Measurements from ENCODE around the gene SCPEP1. TPM values are rescaled to one million over a fixed set of nuclear protein-coding genes. Genes with fewer than 3 reads are reported as not detected.
"Not testable (repeated sequence)": the region's sequence is repeated elsewhere in the genome, so short reads cannot be mapped to it uniquely, and the experiment has no call there.

The SCPEP1 gene
- total and polyA plus RNA-seq, 2 donors (not counting 1 experiment from before 2014, with no cell fraction given) = 84.7 to 101 TPM

DNA sequence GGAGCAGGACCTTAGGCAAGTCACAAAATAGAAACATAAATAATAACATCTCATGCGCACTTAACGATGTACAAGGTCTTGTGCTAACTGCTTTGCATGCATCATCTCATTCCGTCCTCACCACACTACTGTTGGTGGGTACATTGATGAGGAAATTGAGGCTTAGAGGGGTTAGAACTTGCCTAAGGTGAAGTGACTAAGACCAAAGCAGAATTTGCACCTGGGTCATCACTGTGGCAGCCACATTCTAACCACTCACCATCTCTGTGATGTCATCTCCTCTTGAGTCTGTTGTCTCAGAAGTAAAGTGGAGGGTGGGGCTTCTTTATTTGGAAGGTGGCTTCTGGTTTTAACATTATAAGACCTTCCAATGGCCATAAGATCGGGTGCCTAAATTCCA lies 43.7 kb upstream of the SCPEP1 start:
- Histone ChIP-seq H3K36me3 (ENCODE audit: control insufficient read depth, insufficient read depth, low read length) (peaks cover 1% of the 10 kb centered on the region), H3K4me3 (replicated peaks in 1 of 4; ENCODE audit: control extremely low read depth in 1 of 4, insufficient read depth in 1 of 4, low read depth in 3 of 4, low read length in 4 of 4) (no peak overlapping the region), H3K9me3 (ENCODE audit: control insufficient read depth, insufficient read depth, low read depth, low read length) (no peaks in the 10 kb centered on the region), H3K79me2 (ENCODE audit: control insufficient read depth, insufficient read depth, low read length) (no peaks in the 10 kb centered on the region), H3K9ac (ENCODE audit: insufficient read depth, low read length) (no peak overlapping the region), H3K4me1 (ENCODE audit: control insufficient read depth, extremely low read depth, insufficient read depth, low read length) (no peaks in the 10 kb centered on the region), H4K20me1 (ENCODE audit: control insufficient read depth, extremely low read depth, insufficient read depth, low read length) (no peaks in the 10 kb centered on the region), H3K27me3 (ENCODE audit: control insufficient read depth, insufficient read depth, low read length) (no peaks in the 10 kb centered on the region), H3K27ac (ENCODE audit: insufficient read depth, low read length) (no peak overlapping the region), H3K4me2 (ENCODE audit: extremely low read depth, insufficient read depth, low read length) (no peak overlapping the region), H2AFZ (ENCODE audit: low read length) (no peak overlapping the region)
- no peak for DNase-seq (ENCODE audit: low read depth in 2 of 2)
- TF ChIP-seq EZH2 (IDR thresholded peaks at IDR 0.05; ENCODE audit: low read length, missing control alignments) = no peak

DNA sequence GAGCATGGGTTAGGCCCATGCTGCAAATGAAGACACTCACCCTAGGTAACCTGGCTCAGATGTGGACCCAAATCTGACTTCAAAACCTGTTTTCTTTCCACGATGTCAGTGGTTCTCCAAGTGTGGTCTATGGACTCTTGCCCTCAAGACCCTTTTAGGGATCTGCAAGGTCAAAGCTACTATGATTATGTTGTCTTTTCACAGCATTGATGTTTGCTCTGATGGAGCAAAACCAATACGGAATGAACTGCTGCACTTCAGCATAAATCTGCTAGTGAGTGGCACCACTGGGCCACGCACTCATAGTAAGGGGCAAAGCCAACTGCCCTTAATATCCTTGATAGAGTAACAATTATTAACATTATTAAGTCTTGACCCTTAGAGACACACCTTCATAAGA lies 42.5 kb upstream of the SCPEP1 start:
- Histone ChIP-seq H3K9ac (ENCODE audit: insufficient read depth, low read length) (no peak overlapping the region), H3K4me3 (replicated peaks in 1 of 4; ENCODE audit: control extremely low read depth in 1 of 4, insufficient read depth in 1 of 4, low read depth in 3 of 4, low read length in 4 of 4) (no peak overlapping the region), H3K27me3 (ENCODE audit: control insufficient read depth, insufficient read depth, low read length) (no peaks in the 10 kb centered on the region), H3K36me3 (ENCODE audit: control insufficient read depth, insufficient read depth, low read length) (peaks cover 1% of the 10 kb centered on the region), H3K4me1 (ENCODE audit: control insufficient read depth, extremely low read depth, insufficient read depth, low read length) (no peaks in the 10 kb centered on the region), H3K27ac (ENCODE audit: insufficient read depth, low read length) (no peak overlapping the region), H3K4me2 (ENCODE audit: extremely low read depth, insufficient read depth, low read length) (no peak overlapping the region), H2AFZ (ENCODE audit: low read length) (no peak overlapping the region), H3K79me2 (ENCODE audit: control insufficient read depth, insufficient read depth, low read length) (no peaks in the 10 kb centered on the region), H3K9me3 (ENCODE audit: control insufficient read depth, insufficient read depth, low read depth, low read length) (no peaks in the 10 kb centered on the region), H4K20me1 (ENCODE audit: control insufficient read depth, extremely low read depth, insufficient read depth, low read length) (no peaks in the 10 kb centered on the region)
- no peak for DNase-seq (ENCODE audit: low read depth in 2 of 2)
- no peak for TF ChIP-seq CTCF (conservative IDR thresholded peaks at IDR 0.05 in 1 of 2, IDR thresholded peaks at IDR 0.05 in 1 of 2; ENCODE audit: low read depth in 1 of 2, low read length in 2 of 2)

GRCh38 chr17:56936697-56937322 lies 41.1 kb upstream of the SCPEP1 start:
- H2AFZ ChIP-seq (ENCODE audit: low read length) = no peak overlapping the region
- H3K4me1 ChIP-seq (ENCODE audit: control insufficient read depth, extremely low read depth, insufficient read depth, low read length) = no peaks in the 10 kb centered on the region
- no peaks in the 10 kb centered on the region for H3K79me2 ChIP-seq (ENCODE audit: control insufficient read depth, insufficient read depth, low read length)
- TF ChIP-seq EZH2 (IDR thresholded peaks at IDR 0.05; ENCODE audit: low read length, missing control alignments) = no peak
- H3K9ac ChIP-seq (ENCODE audit: insufficient read depth, low read length) = no peak overlapping the region
- no peak overlapping the region for H3K27ac ChIP-seq (ENCODE audit: insufficient read depth, low read length)
- no peak overlapping the region for H3K4me3 ChIP-seq (replicated peaks in 1 of 4; ENCODE audit: control extremely low read depth in 1 of 4, insufficient read depth in 1 of 4, low read depth in 3 of 4, low read length in 4 of 4)
- no peak for DNase-seq (ENCODE audit: low read depth in 2 of 2)
- H3K4me2 ChIP-seq (ENCODE audit: extremely low read depth, insufficient read depth, low read length) = no peak overlapping the region
- H3K27me3 ChIP-seq (ENCODE audit: control insufficient read depth, insufficient read depth, low read length) = no peaks in the 10 kb centered on the region
- H3K9me3 ChIP-seq (ENCODE audit: control insufficient read depth, insufficient read depth, low read depth, low read length) = no peaks in the 10 kb centered on the region
- H3K36me3 ChIP-seq (ENCODE audit: control insufficient read depth, insufficient read depth, low read length) = peaks cover 3% of the 10 kb centered on the region
- no peaks in the 10 kb centered on the region for H4K20me1 ChIP-seq (ENCODE audit: control insufficient read depth, extremely low read depth, insufficient read depth, low read length)

DNA sequence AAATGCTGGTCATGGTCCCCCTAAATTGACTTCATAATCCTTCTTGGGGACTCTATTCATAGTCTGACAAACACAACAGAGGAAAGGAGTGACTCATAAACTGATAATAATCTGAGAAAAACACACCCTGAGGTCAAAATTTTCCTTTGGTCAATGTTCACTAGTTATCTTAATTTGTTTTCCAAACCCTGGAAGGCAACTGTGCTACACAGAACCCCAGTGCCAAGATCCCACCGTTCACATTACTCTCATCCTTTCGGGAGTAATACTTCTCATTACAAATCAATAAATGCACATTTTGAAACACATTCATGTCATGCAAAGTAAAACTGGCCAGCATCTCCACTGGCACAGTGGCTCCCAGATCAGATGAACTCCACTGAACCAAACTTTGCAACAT lies 40.2 kb upstream of the SCPEP1 start:
- Histone ChIP-seq H4K20me1 (ENCODE audit: control insufficient read depth, extremely low read depth, insufficient read depth, low read length) (no peaks in the 10 kb centered on the region), H3K27ac (ENCODE audit: insufficient read depth, low read length) (no peak overlapping the region), H3K27me3 (ENCODE audit: control insufficient read depth, insufficient read depth, low read length) (no peaks in the 10 kb centered on the region), H3K4me1 (ENCODE audit: control insufficient read depth, extremely low read depth, insufficient read depth, low read length) (no peaks in the 10 kb centered on the region), H3K4me3 (replicated peaks in 1 of 4; ENCODE audit: control extremely low read depth in 1 of 4, insufficient read depth in 1 of 4, low read depth in 3 of 4, low read length in 4 of 4) (no peak overlapping the region), H3K9ac (ENCODE audit: insufficient read depth, low read length) (no peak overlapping the region), H3K79me2 (ENCODE audit: control insufficient read depth, insufficient read depth, low read length) (no peaks in the 10 kb centered on the region), H2AFZ (ENCODE audit: low read length) (no peak overlapping the region), H3K36me3 (ENCODE audit: control insufficient read depth, insufficient read depth, low read length) (peaks cover 3% of the 10 kb centered on the region), H3K9me3 (ENCODE audit: control insufficient read depth, insufficient read depth, low read depth, low read length) (no peaks in the 10 kb centered on the region), H3K4me2 (ENCODE audit: extremely low read depth, insufficient read depth, low read length) (no peak overlapping the region)
- DNase-seq (ENCODE audit: low read depth in 2 of 2) = no peak
- TF ChIP-seq EZH2 (IDR thresholded peaks at IDR 0.05; ENCODE audit: low read length, missing control alignments) (no peak), CTCF (conservative IDR thresholded peaks at IDR 0.05 in 1 of 2, IDR thresholded peaks at IDR 0.05 in 1 of 2; ENCODE audit: low read depth in 1 of 2, low read length in 2 of 2) (no peak)

- H3K36me3 ChIP-seq (ENCODE audit: control insufficient read depth, insufficient read depth, low read length); H3K79me2 ChIP-seq (ENCODE audit: control insufficient read depth, insufficient read depth, low read length); H3K9me3 ChIP-seq (ENCODE audit: control insufficient read depth, insufficient read depth, low read depth, low read length); H3K4me2 ChIP-seq (ENCODE audit: extremely low read depth, insufficient read depth, low read length); H3K4me3 ChIP-seq (replicated peaks in 1 of 4; ENCODE audit: control extremely low read depth in 1 of 4, insufficient read depth in 1 of 4, low read depth in 3 of 4, low read length in 4 of 4); H3K9ac ChIP-seq (ENCODE audit: insufficient read depth, low read length); H3K4me1 ChIP-seq (ENCODE audit: control insufficient read depth, extremely low read depth, insufficient read depth, low read length); H3K27ac ChIP-seq (ENCODE audit: insufficient read depth, low read length); H4K20me1 ChIP-seq (ENCODE audit: control insufficient read depth, extremely low read depth, insufficient read depth, low read length); H2AFZ ChIP-seq (ENCODE audit: low read length); H3K27me3 ChIP-seq (ENCODE audit: control insufficient read depth, insufficient read depth, low read length): not testable (repeated sequence)
- DNase-seq (ENCODE audit: low read depth in 2 of 2) = peak in 1 of 2 donors; percentile 10
Measured at GRCh38 chr17:56938206-56938605, 39.7 kb upstream of the SCPEP1 start.
